HG03342 (cell line): Measurements from ENCODE around the gene NLRC3.

Experiments
- ATAC-seq: cut with Tn5 transposase; IDR thresholded peaks from one replicate; pipeline ENCODE4 v1.9.1; 2021; ENCODE audit warnings: mild to moderate bottlenecking, moderate library complexity; ENCODE audit not compliant: unreplicated experiment

NLRC3 gene

DNA sequence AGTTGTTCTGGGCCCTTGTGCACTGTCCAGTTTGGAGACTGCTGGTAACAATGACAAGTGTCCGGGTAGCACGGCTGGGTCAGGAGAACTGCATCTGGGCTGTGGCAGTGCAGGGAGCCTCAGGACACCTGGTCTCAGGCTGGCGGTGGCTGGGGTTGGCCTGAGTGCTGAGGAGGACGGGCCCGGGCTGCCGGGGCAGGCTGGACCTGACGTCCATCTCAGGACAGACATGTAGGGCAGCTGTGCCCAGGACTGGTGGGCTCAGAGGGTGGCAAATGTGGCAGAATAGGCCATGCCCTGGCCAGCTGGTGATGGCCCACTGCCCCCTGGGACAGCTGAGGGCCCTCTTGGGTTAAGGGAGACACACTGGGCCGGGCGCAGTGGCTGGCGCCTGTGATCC is 4.2 kb upstream of the NLRC3 start:
- ATAC-seq: no peak

DNA sequence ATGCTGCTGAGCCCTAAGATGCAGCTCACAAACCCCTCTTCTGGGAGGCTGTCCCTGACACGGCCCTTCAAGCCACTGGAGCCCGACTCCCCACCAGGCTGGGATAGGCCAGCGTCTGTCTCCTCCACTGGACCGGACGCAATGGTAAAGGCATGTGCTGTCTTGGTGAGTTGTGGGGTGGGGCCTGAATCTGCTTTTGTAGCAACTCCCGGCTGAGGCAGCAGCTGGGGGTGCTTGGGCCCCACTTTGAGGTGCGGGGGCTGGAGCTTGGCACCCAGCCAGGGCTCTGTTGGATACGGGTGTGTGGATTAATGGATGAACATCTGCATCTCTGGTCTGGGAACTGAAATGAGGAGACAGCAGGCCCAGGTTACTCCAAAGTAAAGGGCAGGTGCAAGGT is 3.5 kb upstream of the NLRC3 start:
- no peak for ATAC-seq

DNA sequence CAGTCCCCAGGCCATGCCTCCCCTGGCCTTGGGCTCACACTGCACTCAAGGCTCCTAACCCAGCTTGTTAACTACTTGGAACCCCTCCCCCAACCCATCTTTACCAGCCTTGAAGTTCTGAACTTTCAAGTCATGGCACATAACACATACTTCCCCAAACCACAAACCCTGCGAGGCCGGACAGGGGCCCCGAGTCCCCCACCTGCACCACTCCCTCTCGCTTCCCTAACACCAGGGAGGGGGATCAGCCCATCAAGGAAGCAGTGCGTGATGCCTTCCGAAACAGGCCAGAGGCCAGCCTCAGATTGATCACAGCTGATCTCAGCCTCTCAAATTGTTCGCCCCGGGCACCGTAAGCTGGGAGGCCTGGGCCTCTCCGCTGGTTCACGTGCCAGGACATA is 3.0 kb upstream of the NLRC3 start:
- ATAC-seq: no peak

- no peak for ATAC-seq
These were observed 2.6 kb upstream of the NLRC3 start for GRCh38 chr16:3579776-3580175.

GRCh38 chr16:3578610-3579551 is 1.7 kb upstream of the NLRC3 start:
- ATAC-seq: peak; percentile 62

- no peak for ATAC-seq
These were observed 918 bp upstream of the NLRC3 start for GRCh38 chr16:3578121-3578520.

DNA sequence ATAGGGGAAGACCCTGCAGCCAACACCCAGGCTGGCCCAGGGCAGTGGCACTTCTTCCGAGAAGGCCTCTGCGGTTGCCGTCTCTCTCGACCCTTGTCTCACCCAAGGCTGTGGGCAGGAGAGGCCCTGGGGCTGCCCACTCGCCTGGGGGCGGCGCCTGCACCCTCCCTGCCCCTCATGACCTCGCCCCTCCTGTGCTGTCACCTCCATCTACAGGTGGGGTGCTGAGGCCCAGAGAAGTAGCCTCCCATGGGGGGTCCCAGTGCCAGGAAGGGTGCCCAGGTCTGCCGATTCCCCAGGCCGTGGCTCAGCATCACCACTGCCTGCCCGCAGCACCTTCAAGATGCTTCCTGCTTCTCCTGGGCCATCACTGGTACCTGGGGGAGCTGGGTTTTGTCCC is 992 bp downstream of the NLRC3 start:
- no peak for ATAC-seq

- ATAC-seq: no peak
These were observed 1.7 kb downstream of the NLRC3 start for GRCh38 chr16:3575491-3575890.

DNA sequence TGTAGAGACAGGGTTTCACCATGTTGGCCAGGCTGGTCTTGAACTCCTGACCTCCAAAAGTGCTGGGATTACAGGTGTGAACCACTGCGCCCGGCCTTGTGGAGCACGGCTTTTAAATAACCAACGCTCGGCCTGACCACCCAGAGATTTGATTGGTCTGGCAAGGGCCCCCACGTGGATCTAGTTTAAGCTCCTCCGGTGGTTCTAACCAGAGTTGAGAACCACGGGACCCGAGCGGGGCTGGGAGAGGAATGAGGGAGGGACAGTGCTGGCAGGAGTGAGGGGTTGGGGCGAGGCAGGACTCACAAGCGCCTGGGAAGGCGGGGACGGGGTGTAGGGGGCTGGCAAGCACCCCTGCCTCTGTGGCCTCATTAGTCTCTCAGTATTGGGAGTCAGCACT is 3.0 kb downstream of the NLRC3 start:
- ATAC-seq: no peak

- ATAC-seq: no peak
These were observed 3.9 kb downstream of the NLRC3 start for GRCh38 chr16:3573146-3573815.

DNA sequence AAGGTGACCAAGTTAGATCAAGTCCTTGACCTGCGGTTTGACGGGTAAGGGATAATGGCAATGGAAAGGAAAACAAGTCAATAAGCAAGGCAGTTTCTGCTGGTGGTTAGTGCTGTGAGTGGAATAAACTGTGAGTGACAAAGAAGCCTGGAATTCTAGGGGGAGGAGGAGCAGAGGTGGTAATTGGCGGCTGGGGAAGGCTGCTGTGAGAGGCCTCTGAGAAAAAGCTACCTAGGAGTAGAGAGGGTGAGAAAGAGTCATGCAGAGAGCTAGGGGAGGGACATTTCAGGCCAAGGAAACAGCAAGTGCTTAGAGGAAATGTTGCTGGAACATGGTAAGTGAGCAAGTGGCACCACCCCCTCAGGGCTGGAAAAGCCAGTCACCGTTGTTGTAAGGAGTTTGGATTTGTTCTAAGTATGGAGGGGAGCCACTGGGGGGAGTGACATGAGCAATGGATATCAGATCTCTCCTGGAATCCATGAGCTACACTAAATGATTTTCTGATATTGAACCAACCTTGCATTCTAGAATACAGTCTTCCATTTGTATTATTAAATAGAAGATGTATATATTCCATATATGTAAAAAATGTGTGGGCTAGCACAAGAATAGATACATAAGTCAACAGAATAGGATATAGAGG is 6.7 kb downstream of the NLRC3 start:
- no peak for ATAC-seq

- ATAC-seq: no peak
These were observed 7.4 kb downstream of the NLRC3 start for GRCh38 chr16:3569851-3570250.

DNA sequence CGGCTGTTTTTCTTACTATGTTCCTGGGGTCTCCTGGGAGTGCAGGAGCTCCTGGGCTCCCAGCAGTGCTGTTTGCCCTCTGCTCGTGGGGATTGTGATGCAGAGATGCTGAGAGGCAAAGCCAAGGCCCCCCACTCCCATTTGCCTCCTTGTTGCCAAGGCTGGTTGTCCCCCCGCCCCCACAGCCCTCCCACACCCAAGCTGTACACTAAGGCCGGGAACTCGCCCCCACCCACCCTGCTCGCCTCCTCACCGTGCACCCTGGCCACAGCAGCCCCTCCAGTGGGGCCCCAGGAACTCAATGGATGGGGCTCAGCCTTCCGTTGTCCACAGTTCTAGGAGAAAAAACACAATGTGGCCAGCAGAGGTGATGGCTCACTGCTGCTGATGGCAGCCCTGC is 10.2 kb downstream of the NLRC3 start:
- no peak for ATAC-seq

GRCh38 chr16:3564889-3565141 is 12.4 kb downstream of the NLRC3 start:
- ATAC-seq: no peak

- no peak for ATAC-seq
These were observed 12.9 kb downstream of the NLRC3 start for GRCh38 chr16:3564130-3564888.

- no peak for ATAC-seq
These were observed 14.2 kb downstream of the NLRC3 start for GRCh38 chr16:3562914-3563480.

DNA sequence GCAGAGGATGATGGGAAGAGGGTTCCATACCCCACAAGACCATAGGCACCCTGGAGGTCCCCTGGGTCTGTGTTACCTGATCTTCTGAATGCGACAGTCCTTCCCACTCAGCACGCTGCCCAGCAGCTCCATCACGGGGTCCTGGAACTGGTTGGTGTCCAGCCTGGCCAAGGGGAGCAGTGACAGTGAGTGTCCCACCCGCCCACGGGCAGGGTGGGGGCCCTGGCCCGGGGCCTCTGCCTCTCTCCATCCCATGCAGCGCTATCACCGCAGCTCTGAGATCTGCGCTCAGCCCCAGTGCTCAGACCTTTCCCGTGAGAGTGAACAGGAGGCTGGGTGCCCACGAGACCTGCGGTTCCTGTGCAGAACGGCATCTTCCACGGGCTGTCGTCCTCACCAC is 15.6 kb downstream of the NLRC3 start:
- no peak for ATAC-seq

DNA sequence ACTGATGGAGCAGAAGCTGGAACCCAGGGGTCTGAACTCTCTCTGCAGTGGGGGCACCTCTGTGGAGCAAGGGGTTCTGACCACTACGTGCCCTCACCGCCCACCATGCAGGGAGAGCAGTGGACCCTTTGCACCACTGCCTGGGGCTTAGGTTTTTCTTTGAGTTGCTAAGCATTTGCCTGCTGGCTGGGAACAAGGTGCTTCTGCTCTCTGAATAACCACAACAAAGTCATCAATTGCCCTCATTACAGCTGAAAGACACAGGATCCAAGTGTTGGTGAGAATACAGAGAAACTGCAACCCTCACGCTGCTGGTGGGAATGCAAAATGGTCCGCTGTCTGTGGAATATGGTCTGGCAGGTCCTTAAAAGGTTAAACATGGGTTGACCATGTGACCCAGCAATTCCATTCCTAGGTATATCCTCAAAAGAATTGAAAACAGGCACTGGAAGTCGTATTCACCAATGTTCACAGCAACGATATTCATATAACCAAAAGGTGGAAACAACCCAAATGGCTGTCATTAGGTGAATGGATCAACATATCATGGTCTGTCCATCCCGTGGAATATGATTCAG is 22.8 kb downstream of the NLRC3 start:
- no peak for ATAC-seq

GRCh38 chr16:3553138-3553923 is 23.9 kb downstream of the NLRC3 start:
- ATAC-seq: no peak
